H9 (cell line): ENCODE data around the gene MINPP1. TPM values are rescaled to one million over a fixed set of nuclear protein-coding genes. Genes with fewer than 3 reads are reported as not detected.
"Not testable (repeated sequence)": the region's sequence is repeated elsewhere in the genome, so short reads cannot be mapped to it uniquely, and the experiment has no call there.

Experiments
- DNase-seq: peaks from one replicate; pipeline ENCODE4 v3.0.0-alpha.2; 2017
- H2AFZ ChIP-seq: one replicate; pipeline ENCODE4 v1.6.1; 2013; ENCODE audit warnings: mild to moderate bottlenecking, low read length, control low read depth, moderate library complexity
- H2AK5ac ChIP-seq: 2 replicates; pipeline ENCODE4 v1.6.1; 2013; ENCODE audit warnings: low read length, control low read depth, mixed read lengths; ENCODE audit not compliant: insufficient read length
- H2BK120ac ChIP-seq: one replicate; pipeline ENCODE4 v1.6.1; 2013; ENCODE audit warnings: low read depth, mild to moderate bottlenecking, low read length, control low read depth, inconsistent platforms; ENCODE audit not compliant: poor library complexity, severe bottlenecking
- H2BK12ac ChIP-seq: 2 replicates; pipeline ENCODE4 v1.6.1; 2013; ENCODE audit warnings: low read length, control low read depth, mixed read lengths, low read depth; ENCODE audit not compliant: insufficient read length
- H2BK15ac ChIP-seq: 2 replicates; pipeline ENCODE4 v1.6.1; 2013; ENCODE audit warnings: low read depth, low read length, control low read depth
- H2BK20ac ChIP-seq: one replicate; pipeline ENCODE4 v1.6.1; 2013; ENCODE audit warnings: low read depth, mild to moderate bottlenecking, low read length, control low read depth, inconsistent platforms; ENCODE audit not compliant: poor library complexity, severe bottlenecking
- H2BK5ac ChIP-seq: 2 replicates; pipeline ENCODE4 v1.6.1; 2013; ENCODE audit warnings: low read length, control low read depth, mixed read lengths; ENCODE audit not compliant: insufficient read length
- H3K14ac ChIP-seq: 2 replicates; pipeline ENCODE4 v1.6.1; 2013; ENCODE audit warnings: low read length, control low read depth; ENCODE audit not compliant: insufficient read depth
- H3K18ac ChIP-seq: 2 replicates; pipeline ENCODE4 v1.6.1; 2013; ENCODE audit warnings: low read depth, mild to moderate bottlenecking, mixed read lengths, low read length, control low read depth; ENCODE audit not compliant: insufficient read length
- H3K23ac ChIP-seq: 2 replicates; pipeline ENCODE4 v1.6.1; 2013; ENCODE audit warnings: low read length, control low read depth, mixed read lengths, low read depth; ENCODE audit not compliant: insufficient read length
- H3K23me2 ChIP-seq: 2 replicates; pipeline ENCODE4 v1.6.1; 2013; ENCODE audit warnings: low read depth, mild to moderate bottlenecking, mixed read lengths, low read length, control low read depth; ENCODE audit not compliant: insufficient read length, poor library complexity, severe bottlenecking
- H3K27ac ChIP-seq: 2 replicates; pipeline ENCODE4 v1.5.1; 2013; ENCODE audit warnings: low read length, control low read depth, mixed read lengths, low read depth; ENCODE audit not compliant: insufficient read length
- H3K27me3 ChIP-seq: 2 replicates; pipeline ENCODE4 v1.6.1; 2013; ENCODE audit warnings: low read length, control low read depth, inconsistent platforms; ENCODE audit not compliant: insufficient read depth
- H3K4ac ChIP-seq: 2 replicates; pipeline ENCODE4 v1.6.1; 2013; ENCODE audit warnings: low read depth, mild to moderate bottlenecking, control low read depth, inconsistent platforms, low read length, moderate library complexity
- H3K4me1 ChIP-seq: 2 replicates; pipeline ENCODE4 v1.6.1; 2013; ENCODE audit warnings: low read length, control low read depth, inconsistent platforms; ENCODE audit not compliant: insufficient read depth
- H3K4me2 ChIP-seq: 2 replicates; pipeline ENCODE4 v1.6.1; 2013; ENCODE audit warnings: low read length, control low read depth, mixed read lengths; ENCODE audit not compliant: insufficient read length, insufficient read depth
- H3K56ac ChIP-seq: 2 replicates; pipeline ENCODE4 v1.6.1; 2013; ENCODE audit warnings: low read depth, mild to moderate bottlenecking, mixed read lengths, low read length, control low read depth; ENCODE audit not compliant: insufficient read length
- H3K79me1 ChIP-seq: 2 replicates; pipeline ENCODE4 v1.6.1; 2013; ENCODE audit warnings: low read depth, mild to moderate bottlenecking, moderate library complexity, low read length, control low read depth, inconsistent platforms; ENCODE audit not compliant: insufficient read depth, poor library complexity, severe bottlenecking
- H3K79me2 ChIP-seq: 2 replicates; pipeline ENCODE4 v1.6.1; 2013; ENCODE audit warnings: low read length, control low read depth, inconsistent platforms; ENCODE audit not compliant: insufficient read depth
- H3K9ac ChIP-seq: 2 replicates; pipeline ENCODE4 v1.6.1; 2013; ENCODE audit warnings: low read length, control low read depth, mixed read lengths; ENCODE audit not compliant: insufficient read length; ENCODE audit errors: extremely low read depth
- H3K9me3 ChIP-seq: one replicate; pipeline ENCODE4 v1.6.1; 2013; ENCODE audit warnings: low read depth, low read length, inconsistent platforms; ENCODE audit not compliant: control insufficient read depth
- H3T11ph ChIP-seq: one replicate; pipeline ENCODE4 v1.6.1; 2013; ENCODE audit warnings: mild to moderate bottlenecking, low read length, control low read depth, inconsistent platforms
- H4K20me1 ChIP-seq: one replicate; pipeline ENCODE4 v1.6.1; 2013; ENCODE audit not compliant: control insufficient read depth, insufficient read length, insufficient read depth
- H4K5ac ChIP-seq: 2 replicates; pipeline ENCODE4 v1.6.1; 2013; ENCODE audit warnings: low read depth, mild to moderate bottlenecking, mixed read lengths, low read length, control low read depth; ENCODE audit not compliant: insufficient read length
- H4K8ac ChIP-seq: replicated peaks from 2 replicates; pipeline ENCODE4 v1.6.1; 2013; ENCODE audit warnings: low read length, control low read depth, mixed read lengths, low read depth; ENCODE audit not compliant: insufficient read length
- H4K91ac ChIP-seq: 2 replicates; pipeline ENCODE4 v1.6.1; 2013; ENCODE audit warnings: low read depth, mild to moderate bottlenecking, moderate library complexity, mixed read lengths, low read length, control low read depth; ENCODE audit not compliant: insufficient read length
- H3K27ac Mint-ChIP-seq, 3 experiments: 2 replicates in 2 of 3; 3 replicates in 1 of 3; pipeline ENCODE4 v1.8.0; 2020 to 2021; ENCODE audit warnings: mixed read lengths in 3 of 3, mild to moderate bottlenecking in 1 of 3, moderate library complexity in 1 of 3
- H3K27me3 Mint-ChIP-seq: 2 replicates; pipeline ENCODE4 v1.8.0; 2021; ENCODE audit warnings: low read depth, mild to moderate bottlenecking, moderate library complexity, mixed read lengths
- H3K36me3 Mint-ChIP-seq, 3 experiments: 2 replicates in 2 of 3; 3 replicates in 1 of 3; pipeline ENCODE4 v1.8.0; 2020 to 2021; ENCODE audit warnings: low read depth in 3 of 3, mixed read lengths in 3 of 3; ENCODE audit not compliant: insufficient read depth in 1 of 3
- H3K4me1 Mint-ChIP-seq, 2 experiments: 2 replicates each; pipeline ENCODE4 v1.8.0; 2020; ENCODE audit warnings: mixed read lengths in 2 of 2
- H3K4me3 Mint-ChIP-seq, 2 experiments: 2 replicates in 1 of 2; 3 replicates in 1 of 2; pipeline ENCODE4 v1.8.0; 2020 to 2021; ENCODE audit warnings: mild to moderate bottlenecking in 2 of 2, mixed read lengths in 2 of 2, moderate library complexity in 1 of 2
- H3K9me3 Mint-ChIP-seq, 2 experiments: 2 replicates in 1 of 2; 3 replicates in 1 of 2; pipeline ENCODE4 v1.8.0; 2020; ENCODE audit warnings: mild to moderate bottlenecking in 2 of 2, mixed read lengths in 2 of 2, moderate library complexity in 1 of 2
- WGBS: extraction: QIAGEN DNeasy Blood & Tissue Kit; methylation state at CpG from one replicate; pipeline ENCODE4 v1.1.7; 2013; ENCODE audit warnings: missing lambda C conversion rate, low lambda C conversion rate, mixed read lengths; ENCODE audit not compliant: insufficient read length; ENCODE audit errors: extremely low coverage; 5-methylcytosine and 5-hydroxymethylcytosine counted together
- total RNA-seq: library from RNA; stranded (reverse); gene quantifications from 2 replicates; pipeline ENCODE4 v1.2.1, GENCODE V29; 2021

The MINPP1 gene
- total RNA-seq, 1 experiment from 2014 or later: 30.3 TPM

DNA sequence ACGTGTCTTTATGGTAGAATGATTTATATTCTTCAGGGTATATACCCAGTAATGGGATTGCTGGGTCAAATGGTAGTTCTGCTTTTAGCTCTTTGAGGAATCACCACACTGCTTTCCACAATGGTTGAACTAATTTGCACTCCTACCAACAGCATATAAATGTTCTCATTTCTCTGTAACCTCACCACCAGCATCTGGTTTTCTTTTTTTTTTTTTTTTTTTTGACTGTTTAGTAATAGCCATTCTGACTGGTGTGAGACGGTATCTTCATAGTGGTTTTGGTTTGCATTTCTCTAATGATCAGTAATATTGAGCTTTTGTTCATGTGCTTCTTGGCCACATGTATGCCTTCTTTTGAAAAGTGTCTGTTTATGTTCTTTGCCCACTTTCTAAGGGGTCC is 42.9 kb upstream of the MINPP1 start:
- WGBS: no CpG with 5 or more reads among the region's 2 CpGs
- not testable (repeated sequence) for H2BK5ac ChIP-seq, H3K4me3 Mint-ChIP-seq, H3K4me1 Mint-ChIP-seq, H2BK20ac ChIP-seq, H3K79me1 ChIP-seq, H3K9me3 Mint-ChIP-seq, H3K4ac ChIP-seq, H3K14ac ChIP-seq, H3K9me3 ChIP-seq, H3K27me3 ChIP-seq, H3K56ac ChIP-seq, H3T11ph ChIP-seq, H2AFZ ChIP-seq, DNase-seq, H4K8ac ChIP-seq, H3K4me2 ChIP-seq, H3K23ac ChIP-seq, H2BK120ac ChIP-seq, H2BK12ac ChIP-seq, H3K18ac ChIP-seq, H3K27ac ChIP-seq, H3K23me2 ChIP-seq, H3K27ac Mint-ChIP-seq, H4K91ac ChIP-seq, H3K9ac ChIP-seq, H3K4me1 ChIP-seq, H4K5ac ChIP-seq, H4K20me1 ChIP-seq, H3K36me3 Mint-ChIP-seq, H3K27me3 Mint-ChIP-seq, H2BK15ac ChIP-seq, H2AK5ac ChIP-seq, H3K79me2 ChIP-seq

DNA sequence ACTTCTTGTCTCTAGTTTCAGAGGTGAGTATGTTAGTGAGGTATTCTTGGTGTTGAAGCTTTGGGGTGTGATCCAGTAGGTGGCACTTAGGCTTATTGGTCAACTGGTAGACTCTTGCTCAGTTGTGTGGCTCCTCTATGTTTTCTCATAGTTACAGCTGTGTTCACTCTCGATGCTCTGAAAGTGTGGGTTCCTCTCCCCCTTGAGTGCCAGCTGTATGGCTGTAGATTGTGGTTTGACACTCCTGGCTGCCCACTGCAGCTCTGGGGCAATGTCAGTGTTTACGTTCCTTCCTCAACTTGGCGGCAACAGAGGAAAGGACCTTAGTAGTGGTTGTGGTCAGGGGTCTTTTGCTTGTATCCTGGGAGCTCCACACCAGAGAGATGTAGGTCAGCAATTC is 37.8 kb upstream of the MINPP1 start:
- not testable (repeated sequence) for H3K23me2 ChIP-seq, H3K56ac ChIP-seq, H3K4me3 Mint-ChIP-seq, H3K27ac ChIP-seq, H2BK20ac ChIP-seq, H3K4me1 Mint-ChIP-seq, H3K27me3 ChIP-seq, H4K91ac ChIP-seq, H3K9me3 ChIP-seq, H3K27me3 Mint-ChIP-seq, H3K27ac Mint-ChIP-seq, H3K79me1 ChIP-seq, H2AK5ac ChIP-seq, DNase-seq, H3K18ac ChIP-seq, H3K4me1 ChIP-seq, H3K9me3 Mint-ChIP-seq, H3K14ac ChIP-seq, H3K23ac ChIP-seq, H2BK15ac ChIP-seq, H2BK5ac ChIP-seq, H4K20me1 ChIP-seq, H3K4me2 ChIP-seq, H3K9ac ChIP-seq, H2BK12ac ChIP-seq, H3T11ph ChIP-seq, H4K5ac ChIP-seq, H4K8ac ChIP-seq, H3K36me3 Mint-ChIP-seq, H3K4ac ChIP-seq, H2AFZ ChIP-seq, H3K79me2 ChIP-seq, H2BK120ac ChIP-seq
- no CpG with 5 or more reads among the region's 3 CpGs for WGBS
